CD4-positive, alpha-beta T cell (primary cell): ENCODE measurements around the gene QRSL1. TPM values are rescaled to one million over a fixed set of nuclear protein-coding genes. Genes with fewer than 3 reads are reported as not detected.

ENCODE experiments used
- ATAC-seq: fragments of 200-7000 bp; cut with Tn5 transposase; one replicate; pipeline ENCODE4 v1.10.0; 2022; ENCODE audit warnings: mild to moderate bottlenecking; ENCODE audit not compliant: poor library complexity
- CTCF ChIA-PET: fragments of 350-600 bp; sonication (Branson Sonifier 250); formaldehyde crosslinking; loops from one replicate; lab custom pipeline; 2021; ENCODE audit warnings: antibody characterized with exemption, inconsistent platforms; lab: Charles Lee
- POLR2A ChIA-PET: fragments of 350-600 bp; sonication (Branson Sonifier 250); formaldehyde crosslinking; loops from one replicate; lab custom pipeline; 2021; ENCODE audit warnings: antibody characterized with exemption, inconsistent platforms; lab: Charles Lee
- DNase-seq, 14 experiments: peaks; one replicate each; pipeline ENCODE4 v3.0.0-alpha.2; 2013 to 2020; ENCODE audit warnings: mixed read lengths in 2 of 14
- H3K27ac ChIP-seq, 2 donors: one replicate each; pipeline versions ENCODE4 v1.5.1 to v1.7.0; 2013; ENCODE audit warnings: low read length in 2 of 2, low read depth in 1 of 2, mild to moderate bottlenecking in 1 of 2
- H3K27me3 ChIP-seq, 2 experiments: 1 replicate in 1 of 2; 2 replicates in 1 of 2; pipeline versions ENCODE4 v1.6.1 to v1.7.0; 2013; ENCODE audit warnings: low read length in 2 of 2, control low read depth in 1 of 2, mild to moderate bottlenecking in 1 of 2, moderate library complexity in 1 of 2; ENCODE audit not compliant: insufficient read depth in 2 of 2, control insufficient read depth in 1 of 2
- H3K36me3 ChIP-seq: one replicate; pipeline ENCODE4 v1.6.1; 2013; ENCODE audit warnings: low read length, control low read depth; ENCODE audit not compliant: insufficient read depth
- H3K4me1 ChIP-seq: one replicate; pipeline ENCODE4 v1.6.1; 2013; ENCODE audit warnings: low read length, control low read depth; ENCODE audit not compliant: insufficient read depth
- H3K4me3 ChIP-seq: one replicate; pipeline ENCODE4 v1.5.1; 2013; ENCODE audit warnings: mild to moderate bottlenecking, low read length, moderate library complexity
- H3K9me3 ChIP-seq, 2 experiments: 1 replicate in 1 of 2; 2 replicates in 1 of 2; pipeline versions ENCODE4 v1.6.1 to v1.7.0; 2013; ENCODE audit warnings: low read length in 2 of 2, mild to moderate bottlenecking in 2 of 2, control low read depth in 1 of 2, moderate library complexity in 1 of 2; ENCODE audit not compliant: control insufficient read depth in 1 of 2, insufficient read depth in 1 of 2
- H3K27ac Mint-ChIP-seq: one replicate; pipeline ENCODE4 v1.8.0; 2020; ENCODE audit warnings: mixed read lengths
- H3K27me3 Mint-ChIP-seq: one replicate; pipeline ENCODE4 v1.8.0; 2021; ENCODE audit warnings: mixed read lengths
- H3K36me3 Mint-ChIP-seq: one replicate; pipeline ENCODE4 v1.8.0; 2021; ENCODE audit warnings: low read depth, mixed read lengths
- H3K4me1 Mint-ChIP-seq: one replicate; pipeline ENCODE4 v1.8.0; 2021; ENCODE audit warnings: low read depth, mixed read lengths
- H3K4me3 Mint-ChIP-seq: one replicate; pipeline ENCODE4 v1.8.0; 2020; ENCODE audit warnings: mild to moderate bottlenecking, mixed read lengths
- H3K9me3 Mint-ChIP-seq: one replicate; pipeline ENCODE4 v1.8.0; 2020; ENCODE audit warnings: mixed read lengths
- CTCF ChIP-seq: fragments of 200-600 bp; IDR thresholded peaks from one replicate; pipeline ENCODE4 v1.8.0; 2022; ENCODE audit warnings: antibody characterized with exemption, mild to moderate bottlenecking
- intact Hi-C, 2 experiments: fragments of 100-400 bp; cut with DNase I in 1 of 2; cut with micrococcal nuclease in 1 of 2; formaldehyde crosslinking; loops; one replicate each; pipeline versions ENCODE4 v1.15.1 to v1.9.0; 2023 to 2025; cut with DNase I, micrococcal nuclease
- total RNA-seq, 174 experiments: library from RNA in 2 of 174; stranded (reverse) in 2 of 174; gene quantifications; one replicate each; pipeline ENCODE4 v1.2.3 and lab custom pipeline; 2021 to 2026

The QRSL1 gene
- total RNA-seq, 2 experiments from 2014 or later: 7.3 to 9.3 TPM

GRCh38 chr6:106637717-106638341, 8.5 kb downstream of the QRSL1 start:
- Histone ChIP-seq H3K4me3 (no peak overlapping the region), H3K36me3 (peaks cover 25% of the 10 kb centered on the region), H3K9me3 (no peaks in the 10 kb centered on the region), H3K27ac (no peak overlapping the region), H3K27me3 (no peaks in the 10 kb centered on the region), H3K4me1 (peaks cover 10% of the 10 kb centered on the region)
- peaks cover 45% of the 10 kb centered on the region for H3K4me1 Mint-ChIP-seq
- TF ChIP-seq CTCF: no peak
- ATAC-seq (no peak), DNase-seq (no peak)
- no peak overlapping the region for H3K27ac Mint-ChIP-seq
- ChIA-PET CTCF (interaction anchor here (0.8 kb wide), 1 partner anchor 9 kb away, joined by 3 read pairs; the partner anchor contains the start of genes QRSL1 and RTN4IP1), POLR2A (no interaction called here)
- intact Hi-C loops: no loop called here
- H3K4me3 Mint-ChIP-seq: no peak overlapping the region
- H3K27me3 Mint-ChIP-seq: no peaks in the 10 kb centered on the region
- peaks cover 48% of the 10 kb centered on the region for H3K36me3 Mint-ChIP-seq
- H3K9me3 Mint-ChIP-seq: no peaks in the 10 kb centered on the region

GRCh38 chr6:106639812-106640211, 10.4 kb downstream of the QRSL1 start:
- ChIA-PET POLR2A (no interaction called here), CTCF (no interaction called here)
- TF ChIP-seq CTCF: no peak
- Mint-ChIP-seq H3K27me3 (no peaks in the 10 kb centered on the region), H3K4me3 (no peak overlapping the region), H3K27ac (no peak overlapping the region), H3K9me3 (no peaks in the 10 kb centered on the region), H3K36me3 (peaks cover 57% of the 10 kb centered on the region), H3K4me1 (peaks cover 36% of the 10 kb centered on the region)
- no peak for ATAC-seq
- peaks cover 10% of the 10 kb centered on the region for H3K4me1 ChIP-seq
- H3K36me3 ChIP-seq: peaks cover 38% of the 10 kb centered on the region
- intact Hi-C loops: no loop called here
- no peaks in the 10 kb centered on the region for H3K9me3 ChIP-seq
- H3K4me3 ChIP-seq: no peak overlapping the region
- no peaks in the 10 kb centered on the region for H3K27me3 ChIP-seq
- DNase-seq: no peak
- no peak overlapping the region for H3K27ac ChIP-seq

- Histone ChIP-seq H3K36me3 (peaks cover 46% of the 10 kb centered on the region), H3K4me1 (peaks cover under 1% of the 10 kb centered on the region), H3K4me3 (no peak overlapping the region), H3K27me3 (no peaks in the 10 kb centered on the region), H3K9me3 (no peaks in the 10 kb centered on the region), H3K27ac (no peak overlapping the region)
- peaks cover 77% of the 10 kb centered on the region for H3K36me3 Mint-ChIP-seq
- H3K4me3 Mint-ChIP-seq: no peak overlapping the region
- no peak overlapping the region for H3K27ac Mint-ChIP-seq
- ChIA-PET POLR2A (no interaction called here), CTCF (no interaction called here)
- DNase-seq (no peak), ATAC-seq (no peak)
- peaks cover 22% of the 10 kb centered on the region for H3K4me1 Mint-ChIP-seq
- intact Hi-C loops: no loop called here
- no peak for TF ChIP-seq CTCF
- no peaks in the 10 kb centered on the region for H3K9me3 Mint-ChIP-seq
- H3K27me3 Mint-ChIP-seq: no peaks in the 10 kb centered on the region
Measured at GRCh38 chr6:106642476-106642875, 13.1 kb downstream of the QRSL1 start.
